HCT116 (cell line): Measurements from ENCODE around the gene STK4. TPM values are rescaled to one million over a fixed set of nuclear protein-coding genes. Genes with fewer than 3 reads are reported as not detected.

Source experiments
- ATAC-seq: fragments of 200-7000 bp; cut with Tn5 transposase; 2 replicates; pipeline ENCODE4 v1.9.1; 2020; ENCODE audit warnings: mild to moderate bottlenecking, moderate library complexity
- BruUV-seq: library from RNA; stranded (reverse); fragments of 400-500 nt; replicated peaks from 2 replicates; lab custom pipeline; 2021; lab: Mats Ljungman, UMichigan
- CTCF ChIA-PET: fragments of 300-600 bp; sonication (Branson Sonifier 250); formaldehyde crosslinking; loops from one replicate; lab custom pipeline; 2021; ENCODE audit warnings: antibody characterized with exemption; lab: Charles Lee
- POLR2A ChIA-PET: fragments of 300-600, 350-600 bp; sonication (Branson Sonifier 250); formaldehyde crosslinking; loops from one replicate; lab custom pipeline; 2021; ENCODE audit warnings: antibody characterized with exemption; lab: Charles Lee
- RAD21 ChIA-PET, 2 experiments: fragments of 300-600 bp; sonication (Branson Sonifier 250); formaldehyde crosslinking; loops; one replicate each; lab custom pipeline; 2023; ENCODE audit warnings: low total read pairs in 2 of 2; ENCODE audit not compliant: uncharacterized antibody in 2 of 2, unreplicated experiment in 2 of 2, low non-redundant PET in 1 of 2; lab: Charles Lee
- DNase-seq: peaks from one replicate; pipeline ENCODE4 v3.0.0-alpha.2; 2010; ENCODE audit warnings: low read depth, low spot score
- H2AFZ ChIP-seq: fragments of 200-600 bp; shearing (Covaris generic), sonication (generic); 2 replicates; pipeline ENCODE4 v1.6.1; 2017; ENCODE audit warnings: low read depth, mixed run types, mixed read lengths, antibody characterized with exemption, low read length; ENCODE audit not compliant: poor library complexity, severe bottlenecking
- H3K27ac ChIP-seq: 2 replicates; pipeline ENCODE4 v1.5.1; 2012; ENCODE audit warnings: low read depth, low read length
- H3K27me3 ChIP-seq: fragments of 200-600 bp; sonication (generic); 2 replicates; pipeline ENCODE4 v1.6.1; 2016; ENCODE audit warnings: mixed run types, low read length, mixed read lengths; ENCODE audit not compliant: insufficient read depth
- H3K36me3 ChIP-seq, 2 experiments: fragments of 200-500 bp in 1 of 2; fragments of 200-600 bp in 1 of 2; sonication (Bioruptor generic) in 1 of 2; sonication (generic) in 1 of 2; 2 replicates each; pipeline versions ENCODE4 v1.5.1 to v1.6.1; 2014 to 2016; ENCODE audit warnings: low read length in 2 of 2, inconsistent platforms in 1 of 2, mixed read lengths in 1 of 2, mixed run types in 1 of 2; ENCODE audit not compliant: insufficient read depth in 2 of 2, control insufficient read depth in 1 of 2
- H3K4me1 ChIP-seq, 2 experiments: fragments of 200-600 bp in 1 of 2; sonication (generic) in 1 of 2; 2 replicates each; pipeline versions ENCODE4 v1.5.1 to v1.6.1; 2012 to 2017; ENCODE audit warnings: low read length in 2 of 2, inconsistent platforms in 1 of 2, mild to moderate bottlenecking in 1 of 2, mixed read lengths in 1 of 2, mixed run types in 1 of 2, moderate library complexity in 1 of 2; ENCODE audit not compliant: insufficient read depth in 2 of 2, control insufficient read depth in 1 of 2
- H3K4me2 ChIP-seq: fragments of 200-600 bp; sonication (generic); 2 replicates; pipeline ENCODE4 v1.6.1; 2017; ENCODE audit warnings: mixed run types, low read length, mixed read lengths
- H3K4me3 ChIP-seq, 2 experiments: fragments of 200-600 bp in 1 of 2; sonication (generic) in 1 of 2; replicated peaks in 1 of 2; 2 replicates each; pipeline ENCODE4 v1.5.1; 2011 to 2016; ENCODE audit warnings: low read length in 2 of 2, control low read depth in 1 of 2, low read depth in 1 of 2, mild to moderate bottlenecking in 1 of 2, mixed read lengths in 1 of 2, mixed run types in 1 of 2
- H3K79me2 ChIP-seq: fragments of 200-600 bp; sonication (generic); 2 replicates; pipeline ENCODE4 v1.6.1; 2017; ENCODE audit warnings: mild to moderate bottlenecking, mixed run types, low read length, moderate library complexity, mixed read lengths; ENCODE audit not compliant: insufficient read depth
- H3K9ac ChIP-seq: fragments of 200-600 bp; sonication (generic); 2 replicates; pipeline ENCODE4 v1.6.1; 2016; ENCODE audit warnings: low read length, mixed read lengths
- H3K9me2 ChIP-seq: fragments of 200-600 bp; sonication (generic), shearing (Covaris generic); 2 replicates; pipeline ENCODE4 v1.6.1; 2017; ENCODE audit warnings: mixed run types, mild to moderate bottlenecking, moderate library complexity; ENCODE audit not compliant: insufficient read depth
- H3K9me3 ChIP-seq, 2 experiments: fragments of 200-500 bp in 1 of 2; fragments of 200-600 bp in 1 of 2; sonication (Bioruptor generic) in 1 of 2; sonication (generic) in 1 of 2; 2 replicates each; pipeline ENCODE4 v1.6.1; 2014 to 2017; ENCODE audit warnings: low read length in 2 of 2, mixed read lengths in 2 of 2, inconsistent platforms in 1 of 2, low read depth in 1 of 2, mild to moderate bottlenecking in 1 of 2, mixed run types in 1 of 2, moderate library complexity in 1 of 2; ENCODE audit not compliant: control insufficient read depth in 1 of 2, insufficient read depth in 1 of 2
- H4K20me1 ChIP-seq: fragments of 200-600 bp; sonication (generic), shearing (Covaris generic); 2 replicates; pipeline ENCODE4 v1.6.1; 2017; ENCODE audit warnings: mixed run types, mild to moderate bottlenecking, moderate library complexity; ENCODE audit not compliant: insufficient read depth
- CBX3 ChIP-seq: IDR thresholded peaks from 2 replicates; pipeline ENCODE4 v1.6.1; 2012; ENCODE audit warnings: low read depth
- EGR1 ChIP-seq: IDR thresholded peaks from 2 replicates; pipeline ENCODE4 v1.6.1; 2012; ENCODE audit warnings: low read depth
- ELF1 ChIP-seq: IDR thresholded peaks from 2 replicates; pipeline ENCODE4 v1.6.1; 2012; ENCODE audit warnings: low read depth, borderline replicate concordance
- EZH2 ChIP-seq: fragments of 200-600 bp; sonication (generic); IDR thresholded peaks from 2 replicates; pipeline ENCODE4 v1.6.1; 2017; ENCODE audit warnings: antibody characterized with exemption, mixed run types
- EZH2phosphoT487 ChIP-seq: fragments of 200-600 bp; IDR thresholded peaks from 2 replicates; pipeline ENCODE4 v1.6.1; 2018; ENCODE audit warnings: antibody characterized with exemption, borderline replicate concordance
- FOSL1 ChIP-seq: IDR thresholded peaks from 2 replicates; pipeline ENCODE4 v1.6.1; 2012; ENCODE audit warnings: low read depth
- JUND ChIP-seq: IDR thresholded peaks from 2 replicates; pipeline ENCODE4 v1.6.1; 2012
- POLR2A ChIP-seq: IDR thresholded peaks from 2 replicates; pipeline ENCODE4 v1.7.0; 2011; ENCODE audit warnings: borderline replicate concordance; ENCODE audit not compliant: insufficient read depth, insufficient read length; ENCODE audit errors: extremely low read depth
- POLR2AphosphoS5 ChIP-seq: IDR thresholded peaks from 2 replicates; pipeline ENCODE4 v1.6.1; 2011; ENCODE audit warnings: mild to moderate bottlenecking, low read depth, low read length, moderate library complexity
- SIN3A ChIP-seq: IDR thresholded peaks from 2 replicates; pipeline ENCODE4 v1.6.1; 2012; ENCODE audit warnings: low read depth
- SP1 ChIP-seq: IDR thresholded peaks from 2 replicates; pipeline ENCODE4 v1.6.1; 2012; ENCODE audit warnings: low read depth
- SRF ChIP-seq: IDR thresholded peaks from 2 replicates; pipeline ENCODE4 v1.6.1; 2012; ENCODE audit warnings: low read depth
- TCF7L2 ChIP-seq: IDR thresholded peaks from 2 replicates; pipeline ENCODE4 v1.7.0; 2011; ENCODE audit warnings: borderline replicate concordance, inconsistent platforms; ENCODE audit not compliant: insufficient read depth, insufficient read length; ENCODE audit errors: extremely low read depth
- ZBTB33 ChIP-seq: IDR thresholded peaks from 2 replicates; pipeline ENCODE4 v1.6.1; 2011; ENCODE audit warnings: mild to moderate bottlenecking, low read length, moderate library complexity; ENCODE audit not compliant: insufficient replicate concordance; ENCODE audit errors: extremely low read depth
- ZNF274 ChIP-seq: fragments of 200-500 bp; sonication (Bioruptor generic); IDR thresholded peaks from 2 replicates; pipeline ENCODE4 v1.6.1; 2014; ENCODE audit warnings: mild to moderate bottlenecking, low read depth, low read length, inconsistent platforms
- intact Hi-C: fragments of 100-400 bp; cut with micrococcal nuclease; formaldehyde crosslinking; loops from 2 replicates; pipeline ENCODE4 v1.10.0; 2022
- total RNA-seq: library from RNA; stranded (reverse); gene quantifications from one replicate; pipeline ENCODE4 v1.2.1, GENCODE V29; 2021; ENCODE audit not compliant: unreplicated experiment

The STK4 gene
- total RNA-seq, 1 experiment from 2014 or later: 45.4 TPM

GRCh38 chr20:44916586-44916985 lies 49.7 kb upstream of the STK4 start:
- POLR2A ChIA-PET: no interaction called here

GRCh38 chr20:44917399-44917798 lies 48.9 kb upstream of the STK4 start:
- H3K4me2 ChIP-seq: no peak overlapping the region
- no peaks in the 10 kb centered on the region for H3K9me3 ChIP-seq
- ATAC-seq (no peak), DNase-seq (no peak)
- H4K20me1 ChIP-seq: no peaks in the 10 kb centered on the region
- no peaks in the 10 kb centered on the region for H3K4me1 ChIP-seq
- H3K4me3 ChIP-seq: no peak overlapping the region
- no peaks in the 10 kb centered on the region for H3K9me2 ChIP-seq
- H3K27me3 ChIP-seq: no peaks in the 10 kb centered on the region
- RAD21 ChIA-PET: no interaction called here
- H3K36me3 ChIP-seq: peaks cover 34 to 36% of the 10 kb centered on the region in 2 experiments; a peak in 3 of 4 replicates
- H2AFZ ChIP-seq: no peak overlapping the region
- POLR2A ChIA-PET: no interaction called here
- TF ChIP-seq JUND: no peak
- TF ChIP-seq CBX3: no peak
- TF ChIP-seq SP1: no peak
- no peak for TF ChIP-seq EZH2
- TF ChIP-seq ZBTB33: no peak
- no peak for TF ChIP-seq FOSL1
- no peak for TF ChIP-seq EGR1
- TF ChIP-seq ZNF274: no peak
- no peak for TF ChIP-seq SIN3A
- TF ChIP-seq EZH2phosphoT487: no peak
- no peak for TF ChIP-seq TCF7L2
- TF ChIP-seq POLR2A: no peak
- no peak for TF ChIP-seq POLR2AphosphoS5
- TF ChIP-seq SRF: no peak
- H3K9ac ChIP-seq: no peak overlapping the region
- peaks cover 4% of the 10 kb centered on the region; the same call in 1 of the 2 replicates for H3K79me2 ChIP-seq
- CTCF ChIA-PET: no interaction called here
- intact Hi-C loops: no loop called here
- no TSS peak for BruUV-seq
- H3K27ac ChIP-seq: no peak overlapping the region

More at GRCh38 chr20:44916586-44916985, 49.7 kb upstream of the STK4 start:
- no peak overlapping the region for H2AFZ ChIP-seq
- peaks cover 31 to 32% of the 10 kb centered on the region in 2 experiments; a peak in 3 of 4 replicates for H3K36me3 ChIP-seq
- peaks cover 8% of the 10 kb centered on the region; the same call in 1 of the 2 replicates for H3K79me2 ChIP-seq
- TF ChIP-seq ELF1 (no peak), TCF7L2 (no peak), SIN3A (no peak)
- no TSS peak for BruUV-seq
- H3K27me3 ChIP-seq: no peaks in the 10 kb centered on the region
- no peaks in the 10 kb centered on the region for H4K20me1 ChIP-seq
- no peaks in the 10 kb centered on the region for H3K9me3 ChIP-seq
- ChIA-PET RAD21 (no interaction called here), CTCF (no interaction called here)
- no peak for DNase-seq
- H3K4me2 ChIP-seq: no peak overlapping the region
- no peaks in the 10 kb centered on the region for H3K9me2 ChIP-seq
- H3K27ac ChIP-seq: no peak overlapping the region
- H3K4me3 ChIP-seq: no peak overlapping the region
- intact Hi-C loops: no loop called here
- no peak for ATAC-seq
- peaks cover 2 to 5% of the 10 kb centered on the region in 2 experiments; a peak in 2 of 4 replicates for H3K4me1 ChIP-seq
- H3K9ac ChIP-seq: no peak overlapping the region
